GM23248 (cell line): ENCODE measurements around the gene MTREX.

Experiments used
- EZH2 ChIP-seq: fragments of 200-600 bp; sonication (generic); IDR thresholded peaks from 2 replicates; pipeline ENCODE4 v1.6.1; 2018; ENCODE audit warnings: antibody characterized with exemption, mild to moderate bottlenecking; ENCODE audit not compliant: insufficient read depth, poor library complexity, severe bottlenecking
- EZH2phosphoT487 ChIP-seq: fragments of 200-600 bp; sonication (generic); IDR thresholded peaks from 2 replicates; pipeline ENCODE4 v1.6.1; 2018; ENCODE audit warnings: antibody characterized with exemption, moderate library complexity, mild to moderate bottlenecking, low read depth; ENCODE audit not compliant: insufficient read depth

DNA sequence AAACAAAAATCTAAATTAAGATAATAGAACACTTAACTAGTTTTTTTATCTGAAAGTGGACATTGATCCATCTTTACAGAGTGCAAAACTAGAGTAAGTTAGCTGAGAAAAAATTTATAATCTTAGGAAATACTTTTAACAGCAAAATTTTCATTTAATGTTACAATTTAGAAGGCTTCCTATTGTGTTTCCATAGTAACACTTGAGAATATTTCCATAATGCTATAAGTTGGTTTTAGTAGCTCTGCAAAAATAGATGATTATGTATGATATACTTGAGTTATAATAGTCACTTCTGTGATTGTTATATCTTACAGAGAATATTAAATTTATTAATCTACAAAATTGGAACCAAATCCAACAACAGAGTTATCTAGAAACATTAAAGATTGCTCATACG, 78.6 kb downstream of the MTREX start:
- TF ChIP-seq EZH2phosphoT487 (no peak), EZH2 (no peak)
